Neural cell (in vitro differentiated cells): Measurements from ENCODE around the gene CD47.

Experiments used
- EP300 ChIP-seq: fragments of 450-650 bp; conservative IDR thresholded peaks from 2 replicates; pipeline ENCODE4 v1.6.1; 2014; ENCODE audit warnings: antibody characterized with exemption, mild to moderate bottlenecking, moderate library complexity; ENCODE audit not compliant: poor library complexity, severe bottlenecking
- EZH2 ChIP-seq: fragments of 200-600, 300-800 bp; shearing (Covaris generic), sonication (generic); IDR thresholded peaks from 2 replicates; pipeline ENCODE4 v1.6.1; 2014; ENCODE audit warnings: antibody characterized with exemption, low read length, borderline replicate concordance, mild to moderate bottlenecking; ENCODE audit not compliant: insufficient read depth, poor library complexity, severe bottlenecking
- MXI1 ChIP-seq: fragments of 450-650 bp; conservative IDR thresholded peaks from 2 replicates; pipeline ENCODE4 v1.6.1; 2014; ENCODE audit warnings: antibody characterized with exemption, mild to moderate bottlenecking; ENCODE audit not compliant: poor library complexity, severe bottlenecking
- POLR2AphosphoS5 ChIP-seq: IDR thresholded peaks from 2 replicates; pipeline ENCODE4 v1.6.1; 2012
- RAD21 ChIP-seq: fragments of 450-650 bp; conservative IDR thresholded peaks from 2 replicates; pipeline ENCODE4 v1.6.1; 2014; ENCODE audit warnings: antibody characterized with exemption, mild to moderate bottlenecking, moderate library complexity
- TAF1 ChIP-seq: IDR thresholded peaks from 2 replicates; pipeline ENCODE4 v1.6.1; 2012; ENCODE audit warnings: low read depth
- TF ChIP-seq, protein P1 (sequence below): fragments of 450-650 bp; IDR thresholded peaks from 2 replicates; pipeline ENCODE4 v1.5.1; 2014; ENCODE audit warnings: antibody characterized with exemption, mild to moderate bottlenecking, moderate library complexity; ENCODE audit not compliant: poor library complexity, severe bottlenecking

DNA sequence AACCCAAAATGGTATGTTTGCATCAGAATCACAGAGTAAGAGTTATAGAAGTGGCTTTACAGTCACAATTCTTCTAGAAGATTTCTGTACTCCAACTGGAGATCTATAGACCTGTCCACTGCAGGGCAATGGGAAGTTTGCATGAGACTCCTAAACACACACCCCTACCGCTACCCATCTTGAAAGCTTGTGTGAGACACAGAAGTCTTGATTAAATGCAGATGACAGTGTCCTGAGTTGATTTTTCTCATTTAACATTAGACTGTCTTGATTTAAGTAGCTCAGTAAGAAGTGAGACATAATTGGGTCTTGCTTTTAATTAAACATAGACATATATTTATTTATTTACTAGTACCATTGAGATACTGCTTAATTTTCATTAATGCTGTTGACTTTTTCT, 54.4 kb downstream of the CD47 start:
- TF ChIP-seq EP300: no peak
- TF ChIP-seq, protein P1, sequence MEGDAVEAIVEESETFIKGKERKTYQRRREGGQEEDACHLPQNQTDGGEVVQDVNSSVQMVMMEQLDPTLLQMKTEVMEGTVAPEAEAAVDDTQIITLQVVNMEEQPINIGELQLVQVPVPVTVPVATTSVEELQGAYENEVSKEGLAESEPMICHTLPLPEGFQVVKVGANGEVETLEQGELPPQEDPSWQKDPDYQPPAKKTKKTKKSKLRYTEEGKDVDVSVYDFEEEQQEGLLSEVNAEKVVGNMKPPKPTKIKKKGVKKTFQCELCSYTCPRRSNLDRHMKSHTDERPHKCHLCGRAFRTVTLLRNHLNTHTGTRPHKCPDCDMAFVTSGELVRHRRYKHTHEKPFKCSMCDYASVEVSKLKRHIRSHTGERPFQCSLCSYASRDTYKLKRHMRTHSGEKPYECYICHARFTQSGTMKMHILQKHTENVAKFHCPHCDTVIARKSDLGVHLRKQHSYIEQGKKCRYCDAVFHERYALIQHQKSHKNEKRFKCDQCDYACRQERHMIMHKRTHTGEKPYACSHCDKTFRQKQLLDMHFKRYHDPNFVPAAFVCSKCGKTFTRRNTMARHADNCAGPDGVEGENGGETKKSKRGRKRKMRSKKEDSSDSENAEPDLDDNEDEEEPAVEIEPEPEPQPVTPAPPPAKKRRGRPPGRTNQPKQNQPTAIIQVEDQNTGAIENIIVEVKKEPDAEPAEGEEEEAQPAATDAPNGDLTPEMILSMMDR: no peak
- TF ChIP-seq TAF1: no peak
- no peak for TF ChIP-seq POLR2AphosphoS5
- TF ChIP-seq RAD21: no peak
- TF ChIP-seq EZH2: no peak
- no peak for TF ChIP-seq MXI1
